SU-DHL-6 (cell line): ENCODE results near the gene RCAN2.

Experiments
- EZH2phosphoT487 ChIP-seq: fragments of 200-600 bp; sonication (generic), shearing (Covaris generic); conservative IDR thresholded peaks from 2 replicates; pipeline ENCODE4 v1.6.1; 2018; ENCODE audit warnings: mild to moderate bottlenecking, antibody characterized with exemption, low read length, moderate library complexity, mixed read lengths
- TF ChIP-seq, protein P1 (sequence below): fragments of 200-600 bp; sonication (generic); IDR thresholded peaks from one replicate; pipeline ENCODE4 v1.5.1; 2017; ENCODE audit warnings: antibody characterized with exemption, mild to moderate bottlenecking, low read length, moderate library complexity; ENCODE audit not compliant: insufficient read depth, poor library complexity, severe bottlenecking

DNA sequence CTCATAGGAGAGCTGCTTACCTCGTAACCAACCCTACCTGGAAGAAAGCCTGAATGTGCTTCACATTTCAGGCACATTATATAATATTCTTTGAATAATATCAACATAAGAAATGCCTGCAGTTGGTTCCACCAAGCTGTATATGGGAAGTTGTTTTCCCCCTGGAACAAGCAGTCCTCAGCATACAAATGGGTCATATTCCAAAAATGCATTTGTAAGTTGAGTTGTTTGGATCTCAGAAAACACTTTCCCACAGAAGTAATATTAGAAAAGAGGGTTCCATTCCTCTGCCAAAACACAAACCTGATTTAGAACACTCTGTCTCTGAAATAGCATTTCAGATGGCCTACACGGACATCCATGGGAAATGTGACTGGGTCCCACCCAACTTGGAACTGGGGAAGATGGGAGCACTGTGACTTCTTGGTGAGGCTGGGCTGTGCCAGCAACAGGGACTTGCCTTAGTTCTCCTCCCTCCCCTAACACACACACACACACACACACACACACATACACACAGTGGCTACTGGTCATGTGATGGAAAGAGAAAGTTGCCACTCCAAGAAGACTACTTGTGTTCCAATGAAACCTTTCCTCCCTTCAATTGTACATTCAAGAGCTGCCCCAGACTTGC, 11.4 kb upstream of the RCAN2 start:
- TF ChIP-seq, protein P1, sequence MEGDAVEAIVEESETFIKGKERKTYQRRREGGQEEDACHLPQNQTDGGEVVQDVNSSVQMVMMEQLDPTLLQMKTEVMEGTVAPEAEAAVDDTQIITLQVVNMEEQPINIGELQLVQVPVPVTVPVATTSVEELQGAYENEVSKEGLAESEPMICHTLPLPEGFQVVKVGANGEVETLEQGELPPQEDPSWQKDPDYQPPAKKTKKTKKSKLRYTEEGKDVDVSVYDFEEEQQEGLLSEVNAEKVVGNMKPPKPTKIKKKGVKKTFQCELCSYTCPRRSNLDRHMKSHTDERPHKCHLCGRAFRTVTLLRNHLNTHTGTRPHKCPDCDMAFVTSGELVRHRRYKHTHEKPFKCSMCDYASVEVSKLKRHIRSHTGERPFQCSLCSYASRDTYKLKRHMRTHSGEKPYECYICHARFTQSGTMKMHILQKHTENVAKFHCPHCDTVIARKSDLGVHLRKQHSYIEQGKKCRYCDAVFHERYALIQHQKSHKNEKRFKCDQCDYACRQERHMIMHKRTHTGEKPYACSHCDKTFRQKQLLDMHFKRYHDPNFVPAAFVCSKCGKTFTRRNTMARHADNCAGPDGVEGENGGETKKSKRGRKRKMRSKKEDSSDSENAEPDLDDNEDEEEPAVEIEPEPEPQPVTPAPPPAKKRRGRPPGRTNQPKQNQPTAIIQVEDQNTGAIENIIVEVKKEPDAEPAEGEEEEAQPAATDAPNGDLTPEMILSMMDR: no peak
- no peak for TF ChIP-seq EZH2phosphoT487
